ENCODE results near the gene TAAR8. TPM values are rescaled to one million over a fixed set of nuclear protein-coding genes. Genes with fewer than 3 reads are reported as not detected.

The TAAR8 gene
- total RNA-seq, 1 donor from 2014 or later: not detected

Other genes with a start within 250 kb of the TAAR8 start
- 8.4 and 8.9 TPM in 2 replicates for gene MOXD1, start 151.2 kb upstream of the TAAR8 start, total RNA-seq
- 40.5 and 49.3 TPM in 2 replicates for gene STX7, start 39.6 kb upstream of the TAAR8 start, total RNA-seq
- gene TAAR9, start 14.4 kb upstream of the TAAR8 start, total RNA-seq: not detected in 2 replicates
- gene TAAR6, start 17.6 kb downstream of the TAAR8 start, total RNA-seq: not detected in 2 replicates
- not detected in 2 replicates for gene TAAR5, start 37.1 kb downstream of the TAAR8 start, total RNA-seq
- gene TAAR2, start 71.6 kb downstream of the TAAR8 start, total RNA-seq: not detected in 2 replicates
- not detected in 2 replicates for gene TAAR1, start 106.5 kb downstream of the TAAR8 start, total RNA-seq
- gene VNN1, start 161.4 kb downstream of the TAAR8 start, total RNA-seq: not detected in 2 replicates
- not detected in 2 replicates for gene VNN2, start 205.2 kb downstream of the TAAR8 start, total RNA-seq
- gene SLC18B1, start 246.0 kb downstream of the TAAR8 start, total RNA-seq: 19.1 and 19.5 TPM in 2 replicates